ENCODE results near the gene TEAD1.

TEAD1 gene

GRCh38 chr11:12662101-12662689 is 12.0 kb upstream of the TEAD1 start:
- Histone ChIP-seq H3K27ac (no peak overlapping the region), H3K4me3 (no peak overlapping the region)

- Histone ChIP-seq H3K4me3 (no peak overlapping the region), H3K27ac (no peak overlapping the region)
These were observed 9.8 kb upstream of the TEAD1 start for GRCh38 chr11:12664385-12664784.

- Histone ChIP-seq H3K27ac (no peak overlapping the region), H3K4me3 (no peak overlapping the region)
These were observed 7.3 kb upstream of the TEAD1 start for GRCh38 chr11:12666915-12667314.

- no peak overlapping the region for H3K27ac ChIP-seq
- no peak overlapping the region for H3K4me3 ChIP-seq
These were observed 6.6 kb upstream of the TEAD1 start for GRCh38 chr11:12667646-12668045.

- Histone ChIP-seq H3K27ac (no peak overlapping the region), H3K4me3 (no peak overlapping the region)
These were observed 6.1 kb upstream of the TEAD1 start for GRCh38 chr11:12668166-12668565.

GRCh38 chr11:12669930-12670329 is 4.3 kb upstream of the TEAD1 start:
- no peak overlapping the region for H3K4me3 ChIP-seq
- no peak overlapping the region for H3K27ac ChIP-seq

GRCh38 chr11:12671370-12671769 is 2.9 kb upstream of the TEAD1 start:
- Histone ChIP-seq H3K27ac (no peak overlapping the region), H3K4me3 (no peak overlapping the region)

- Histone ChIP-seq H3K4me3 (peak overlapping the region; percentile 50 to 89 (median 75)), H3K27ac (peak overlapping the region in 20 of 21 experiments; percentile 65 to 98 (median 88))
These were observed 659 bp upstream of the TEAD1 start for GRCh38 chr11:12673601-12673923.

- peak overlapping the region; percentile 50 to 89 (median 75) for H3K4me3 ChIP-seq
- H3K27ac ChIP-seq: peak overlapping the region; percentile 61 to 98 (median 87)
These were observed 332 bp downstream of the TEAD1 start for GRCh38 chr11:12674571-12674935.

GRCh38 chr11:12674936-12675696 is 895 bp downstream of the TEAD1 start:
- Histone ChIP-seq H3K27ac (peak overlapping the region; percentile 61 to 98 (median 87)), H3K4me3 (peak overlapping the region; percentile 50 to 89 (median 75))

- H3K4me3 ChIP-seq: peak overlapping the region; percentile 50 to 89 (median 75)
- H3K27ac ChIP-seq: peak overlapping the region in 19 of 21 experiments; percentile 35 to 98 (median 80)
These were observed 1.9 kb downstream of the TEAD1 start for GRCh38 chr11:12675951-12676711.

- peak overlapping the region in 4 of 7 experiments; percentile 55 to 89 (median 70) for H3K4me3 ChIP-seq
These were observed 2.9 kb downstream of the TEAD1 start for GRCh38 chr11:12677131-12677530.

GRCh38 chr11:12678092-12678491 is 3.9 kb downstream of the TEAD1 start:
- H3K4me3 ChIP-seq: peak overlapping the region in 1 of 7 experiments; percentile 7
- peak overlapping the region in 2 of 21 experiments; percentile 10 to 43 for H3K27ac ChIP-seq

More at GRCh38 chr11:12677131-12677530, 2.9 kb downstream of the TEAD1 start:
- H3K27ac ChIP-seq: peak overlapping the region in 12 of 21 experiments; percentile 20 to 98 (median 78)

- no peak overlapping the region for H3K4me3 ChIP-seq
These were observed 4.8 kb downstream of the TEAD1 start for GRCh38 chr11:12678991-12679390.

GRCh38 chr11:12679471-12679870 is 5.2 kb downstream of the TEAD1 start:
- Histone ChIP-seq H3K4me3 (no peak overlapping the region), H3K27ac (no peak overlapping the region)

More at GRCh38 chr11:12678991-12679390, 4.8 kb downstream of the TEAD1 start:
- H3K27ac ChIP-seq: peak overlapping the region in 1 of 21 experiments; percentile 12

GRCh38 chr11:12680246-12680939 is 6.2 kb downstream of the TEAD1 start:
- Histone ChIP-seq H3K4me3 (no peak overlapping the region), H3K27ac (peak overlapping the region in 10 of 21 experiments; percentile 7 to 56 (median 42))

GRCh38 chr11:12680940-12681258 is 6.7 kb downstream of the TEAD1 start:
- H3K27ac ChIP-seq: peak overlapping the region in 8 of 21 experiments; percentile 7 to 56 (median 43)

GRCh38 chr11:12681466-12681865 is 7.2 kb downstream of the TEAD1 start:
- Histone ChIP-seq H3K27ac (peak overlapping the region in 3 of 21 experiments; percentile 24 to 45 (median 29)), H3K4me3 (no peak overlapping the region)

More at GRCh38 chr11:12680940-12681258, 6.7 kb downstream of the TEAD1 start:
- no peak overlapping the region for H3K4me3 ChIP-seq

GRCh38 chr11:12682288-12682687 is 8.1 kb downstream of the TEAD1 start:
- Histone ChIP-seq H3K27ac (no peak overlapping the region), H3K4me3 (no peak overlapping the region)
